Measurements from ENCODE around the gene TPM2. TPM values are rescaled to one million over a fixed set of nuclear protein-coding genes. Genes with fewer than 3 reads are reported as not detected.

Gene TPM2
- total and polyA plus RNA-seq, 2 donors from 2014 or later, result 218 to 287 TPM

DNA sequence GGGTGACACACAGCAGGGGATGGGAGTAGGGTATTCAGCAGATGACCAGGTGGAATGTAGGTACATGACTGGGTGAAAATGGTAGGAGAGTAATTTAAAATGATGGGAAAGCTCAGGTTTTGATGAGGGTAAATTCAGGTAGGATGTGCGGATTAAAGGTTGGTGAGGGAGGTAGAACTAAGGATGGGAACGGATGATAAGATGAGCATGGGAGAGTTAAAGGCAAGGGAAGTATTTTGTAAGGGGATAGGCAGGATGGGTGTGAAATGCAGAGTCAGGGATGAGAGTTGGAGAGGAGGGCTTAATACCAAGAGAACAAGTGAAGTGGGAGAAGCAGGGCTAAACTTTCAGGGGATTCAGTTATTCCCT, 40.7 kb upstream of the TPM2 start:
- Histone ChIP-seq H3K4me3 (ENCODE audit: low read length in 3 of 3) (peak overlapping the region; percentile 82 to 97 (median 88)), H3K36me3 (ENCODE audit: control insufficient read depth in 2 of 3, insufficient read depth in 3 of 3, low read length in 3 of 3) (peaks cover 1 to 12% (median 4%) of the 10 kb centered on the region in 3 donors), H3K27me3 (ENCODE audit: control insufficient read depth, insufficient read depth, low read length) (no peaks in the 10 kb centered on the region), H3K9me3 (ENCODE audit: control insufficient read depth in 2 of 3, insufficient read depth in 1 of 3, low read length in 3 of 3) (no peaks in the 10 kb centered on the region), H3K9ac (ENCODE audit: low read length in 3 of 3) (peak overlapping the region; percentile 12 to 97 (median 96)), H3K27ac (ENCODE audit: low read depth in 2 of 2, low read length in 2 of 2) (peak overlapping the region; percentile 97 to 98), H3K4me1 (ENCODE audit: control insufficient read depth in 2 of 3, insufficient read depth in 2 of 3, low read depth in 1 of 3, low read length in 3 of 3) (peaks cover 13 to 61% (median 56%) of the 10 kb centered on the region in 3 donors)
- FAIRE-seq (no peak), DNase-seq (no peak)
- TF ChIP-seq, protein P1, sequence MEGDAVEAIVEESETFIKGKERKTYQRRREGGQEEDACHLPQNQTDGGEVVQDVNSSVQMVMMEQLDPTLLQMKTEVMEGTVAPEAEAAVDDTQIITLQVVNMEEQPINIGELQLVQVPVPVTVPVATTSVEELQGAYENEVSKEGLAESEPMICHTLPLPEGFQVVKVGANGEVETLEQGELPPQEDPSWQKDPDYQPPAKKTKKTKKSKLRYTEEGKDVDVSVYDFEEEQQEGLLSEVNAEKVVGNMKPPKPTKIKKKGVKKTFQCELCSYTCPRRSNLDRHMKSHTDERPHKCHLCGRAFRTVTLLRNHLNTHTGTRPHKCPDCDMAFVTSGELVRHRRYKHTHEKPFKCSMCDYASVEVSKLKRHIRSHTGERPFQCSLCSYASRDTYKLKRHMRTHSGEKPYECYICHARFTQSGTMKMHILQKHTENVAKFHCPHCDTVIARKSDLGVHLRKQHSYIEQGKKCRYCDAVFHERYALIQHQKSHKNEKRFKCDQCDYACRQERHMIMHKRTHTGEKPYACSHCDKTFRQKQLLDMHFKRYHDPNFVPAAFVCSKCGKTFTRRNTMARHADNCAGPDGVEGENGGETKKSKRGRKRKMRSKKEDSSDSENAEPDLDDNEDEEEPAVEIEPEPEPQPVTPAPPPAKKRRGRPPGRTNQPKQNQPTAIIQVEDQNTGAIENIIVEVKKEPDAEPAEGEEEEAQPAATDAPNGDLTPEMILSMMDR (IDR thresholded peaks at IDR 0.05; ENCODE audit: borderline replicate concordance, extremely low read depth, insufficient read depth), result no peak
- intact Hi-C loops (cut with DNase I), result no loop called here

DNA sequence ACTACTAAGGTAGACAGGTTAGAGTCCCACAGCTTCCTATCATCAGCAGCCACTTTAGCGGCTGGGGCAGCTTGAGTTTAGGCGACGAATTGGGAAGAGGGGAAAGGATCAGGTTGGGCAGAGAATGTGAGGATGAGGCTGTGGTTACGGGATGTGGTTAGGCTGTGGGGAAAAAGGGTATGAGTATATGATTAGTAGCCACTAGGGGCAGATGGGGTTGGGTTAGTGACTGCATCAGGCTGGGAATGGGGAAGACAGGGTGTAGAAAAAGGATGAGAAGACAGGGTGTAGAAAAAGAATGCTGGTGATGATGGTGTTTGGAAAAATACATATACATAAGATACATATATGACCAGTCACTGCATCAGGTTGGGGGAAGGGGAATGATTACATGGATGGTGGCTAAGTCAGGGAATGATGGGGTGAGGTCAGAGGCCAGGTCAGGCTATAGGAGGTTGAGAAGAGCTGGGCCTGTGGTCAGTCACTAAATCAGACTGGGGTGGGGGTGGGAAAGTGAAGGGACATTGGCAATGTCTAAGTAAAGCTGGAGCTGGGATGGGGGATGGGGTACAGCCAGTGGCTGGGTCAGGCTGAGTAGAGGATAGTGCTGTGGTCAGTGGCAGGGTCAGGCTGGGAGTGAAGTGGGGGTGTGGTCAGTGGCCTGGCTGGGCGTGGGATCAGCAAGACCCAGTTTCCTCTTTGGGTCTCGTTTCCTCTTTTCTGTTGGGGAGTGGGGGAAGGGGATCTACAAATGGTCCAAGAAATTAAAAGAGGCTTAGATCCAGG, 40.2 kb upstream of the TPM2 start:
- FAIRE-seq, result no peak
- peak overlapping the region; percentile 97 to 98 for H3K27ac ChIP-seq (ENCODE audit: low read depth in 2 of 2, low read length in 2 of 2)
- H3K4me3 ChIP-seq (ENCODE audit: low read length in 3 of 3), result peak overlapping the region; percentile 82 to 97 (median 88)
- no peaks in the 10 kb centered on the region for H3K9me3 ChIP-seq (ENCODE audit: control insufficient read depth in 2 of 3, insufficient read depth in 1 of 3, low read length in 3 of 3)
- H3K36me3 ChIP-seq (ENCODE audit: control insufficient read depth in 2 of 3, insufficient read depth in 3 of 3, low read length in 3 of 3), result peaks cover 2 to 11% (median 2%) of the 10 kb centered on the region in 3 donors
- intact Hi-C loops (cut with DNase I), result no loop called here
- peak in 4 of 5 donors; percentile 32 to 77 (median 50) for DNase-seq
- H3K4me1 ChIP-seq (ENCODE audit: control insufficient read depth in 2 of 3, insufficient read depth in 2 of 3, low read depth in 1 of 3, low read length in 3 of 3), result peaks cover 13 to 61% (median 56%) of the 10 kb centered on the region in 3 donors
- no peaks in the 10 kb centered on the region for H3K27me3 ChIP-seq (ENCODE audit: control insufficient read depth, insufficient read depth, low read length)
- peak overlapping the region; percentile 12 to 97 (median 20) for H3K9ac ChIP-seq (ENCODE audit: low read length in 3 of 3)
- TF ChIP-seq, protein P1 (IDR thresholded peaks at IDR 0.05; ENCODE audit: borderline replicate concordance, extremely low read depth, insufficient read depth), result no peak

DNA sequence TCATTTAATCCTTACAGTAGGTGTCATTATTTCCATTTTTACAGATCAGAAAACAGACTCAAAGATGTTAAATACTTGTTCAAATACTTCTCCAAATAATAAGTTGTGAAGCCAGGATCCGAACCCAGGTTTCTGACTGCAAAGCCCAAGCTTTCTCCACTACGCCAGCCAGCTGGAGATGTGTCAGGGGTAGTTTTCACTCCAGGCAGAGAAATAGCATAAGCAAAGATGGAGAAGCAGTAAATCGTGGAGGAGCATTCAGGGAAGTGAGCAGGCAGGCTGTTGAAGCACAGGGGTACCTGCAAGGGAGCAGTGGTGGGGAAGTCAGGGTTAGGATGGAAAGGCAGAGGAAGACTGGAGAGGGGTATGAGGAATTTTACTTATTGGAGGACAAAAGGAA, 39.4 kb upstream of the TPM2 start:
- peak overlapping the region; percentile 97 to 98 for H3K27ac ChIP-seq (ENCODE audit: low read depth in 2 of 2, low read length in 2 of 2)
- DNase-seq (peak in 1 of 5 donors; percentile 26), FAIRE-seq (no peak)

More for the DNA sequence above, 39.4 kb upstream of the TPM2 start:
- TF ChIP-seq, protein P1 (IDR thresholded peaks at IDR 0.05; ENCODE audit: borderline replicate concordance, extremely low read depth, insufficient read depth), result no peak
- no peaks in the 10 kb centered on the region for H3K9me3 ChIP-seq (ENCODE audit: control insufficient read depth in 2 of 3, insufficient read depth in 1 of 3, low read length in 3 of 3)
- no peaks in the 10 kb centered on the region for H3K27me3 ChIP-seq (ENCODE audit: control insufficient read depth, insufficient read depth, low read length)
- peak overlapping the region in 2 of 3 donors; percentile 20 to 60 for H3K9ac ChIP-seq (ENCODE audit: low read length in 3 of 3)
- intact Hi-C loops (cut with DNase I), result no loop called here
- H3K4me3 ChIP-seq (ENCODE audit: low read length in 3 of 3), result peak overlapping the region in 2 of 3 donors; percentile 88 to 97
- peaks cover 13 to 61% (median 56%) of the 10 kb centered on the region in 3 donors for H3K4me1 ChIP-seq (ENCODE audit: control insufficient read depth in 2 of 3, insufficient read depth in 2 of 3, low read depth in 1 of 3, low read length in 3 of 3)
- H3K36me3 ChIP-seq (ENCODE audit: control insufficient read depth in 2 of 3, insufficient read depth in 3 of 3, low read length in 3 of 3), result peaks cover 7 to 13% (median 10%) of the 10 kb centered on the region in 3 donors

All from kidney (tissue), 14 donors.